Endothelial cell of umbilical vein (primary cell): ENCODE measurements around the gene SYT17. TPM values are rescaled to one million over a fixed set of nuclear protein-coding genes. Genes with fewer than 3 reads are reported as not detected.

Experiments used
- BruUV-seq: library from RNA; stranded (reverse); fragments of 400-500 nt; replicated peaks from 2 replicates; lab custom pipeline; 2021; lab: Mats Ljungman, UMichigan
- CTCF ChIA-PET: fragments of 300-600, 350-600 bp; sonication (Branson Sonifier 250); formaldehyde crosslinking; loops from one replicate; lab custom pipeline; 2021; ENCODE audit warnings: antibody characterized with exemption, inconsistent platforms; lab: Charles Lee
- POLR2A ChIA-PET: fragments of 300-600, 350-600 bp; sonication (Branson Sonifier 250); formaldehyde crosslinking; loops from one replicate; lab custom pipeline; 2021; ENCODE audit warnings: antibody characterized with exemption, inconsistent platforms; lab: Charles Lee
- DNase-seq: peaks from one replicate; pipeline ENCODE4 v3.0.0-alpha.2; 2011; ENCODE audit warnings: low read depth, low spot score
- FAIRE-seq: peaks from 2 replicates; lab custom pipeline; 2011; peaks lifted over from hg19 to GRCh38; lab: Jason Lieb, UNC
- H2AFZ ChIP-seq: 2 replicates; pipeline ENCODE4 v1.6.0; 2012; ENCODE audit warnings: low read depth, low read length, control low read depth, inconsistent platforms
- H3K27ac ChIP-seq: 2 replicates; pipeline ENCODE4 v1.5.1; 2011; ENCODE audit warnings: low read depth, mild to moderate bottlenecking, control low read depth, low read length, moderate library complexity; ENCODE audit not compliant: insufficient read depth
- H3K27me3 ChIP-seq, 2 experiments: 2 replicates each; pipeline versions ENCODE4 v1.6.0 to v1.6.1; 2011; ENCODE audit warnings: low read length in 2 of 2, mixed read lengths in 1 of 2; ENCODE audit not compliant: control insufficient read depth in 2 of 2, insufficient read depth in 2 of 2
- H3K36me3 ChIP-seq, 2 experiments: 2 replicates in 1 of 2; 3 replicates in 1 of 2; pipeline ENCODE4 v1.5.1; 2011; ENCODE audit warnings: low read length in 2 of 2, mild to moderate bottlenecking in 1 of 2, moderate library complexity in 1 of 2; ENCODE audit not compliant: control insufficient read depth in 2 of 2, insufficient read depth in 2 of 2; ENCODE audit errors: extremely low read depth in 1 of 2
- H3K4me1 ChIP-seq: 3 replicates; pipeline ENCODE4 v1.5.1; 2011; ENCODE audit warnings: mild to moderate bottlenecking, low read length; ENCODE audit not compliant: control insufficient read depth, insufficient read depth; ENCODE audit errors: extremely low read depth
- H3K4me2 ChIP-seq: 2 replicates; pipeline ENCODE4 v1.6.1; 2011; ENCODE audit warnings: low read length, control low read depth, mixed read lengths; ENCODE audit not compliant: insufficient read depth
- H3K4me3 ChIP-seq, 3 experiments: fragments of 200-600 bp in 1 of 3; sonication (generic), shearing (Covaris generic) in 1 of 3; replicated peaks in 1 of 3; 2 replicates each; pipeline ENCODE4 v1.5.1; 2011 to 2016; ENCODE audit warnings: control low read depth in 3 of 3, low read length in 3 of 3, mild to moderate bottlenecking in 2 of 3, inconsistent platforms in 1 of 3, low read depth in 1 of 3, moderate library complexity in 1 of 3; ENCODE audit not compliant: insufficient read depth in 1 of 3
- H3K79me2 ChIP-seq: 2 replicates; pipeline ENCODE4 v1.6.0; 2012; ENCODE audit warnings: low read length, inconsistent platforms; ENCODE audit not compliant: control insufficient read depth, insufficient read depth
- H3K9ac ChIP-seq: replicated peaks from 2 replicates; pipeline ENCODE3; 2011; ENCODE audit warnings: low read length, control low read depth; ENCODE audit not compliant: insufficient read depth; ENCODE audit errors: extremely low read depth
- H3K9me1 ChIP-seq: replicated peaks from 3 replicates; pipeline ENCODE4 v1.6.0; 2011; ENCODE audit warnings: mild to moderate bottlenecking, low read length; ENCODE audit not compliant: control insufficient read depth, insufficient read depth; ENCODE audit errors: extremely low read depth
- H3K9me3 ChIP-seq: replicated peaks from 2 replicates; pipeline ENCODE4 v1.5.1; 2012; ENCODE audit warnings: low read length, inconsistent platforms; ENCODE audit not compliant: control insufficient read depth, insufficient read depth
- H4K20me1 ChIP-seq: replicated peaks from 2 replicates; pipeline ENCODE3; 2011; ENCODE audit warnings: mild to moderate bottlenecking, low read length; ENCODE audit not compliant: control insufficient read depth, insufficient read depth; ENCODE audit errors: extremely low read depth
- CTCF ChIP-seq, 2 donors: IDR thresholded peaks; 1 replicate in 1 of 2; 2 replicates in 1 of 2; pipeline ENCODE4 v1.5.1; 2011; ENCODE audit warnings: low read length in 2 of 2, mild to moderate bottlenecking in 2 of 2, moderate library complexity in 2 of 2, control low read depth in 1 of 2, inconsistent platforms in 1 of 2, low read depth in 1 of 2; ENCODE audit not compliant: insufficient read depth in 1 of 2; ENCODE audit errors: extremely low read depth in 1 of 2
- EZH2 ChIP-seq: IDR thresholded peaks from 2 replicates; pipeline ENCODE4 v1.6.1; 2012; ENCODE audit warnings: borderline replicate concordance, low read depth, mild to moderate bottlenecking, moderate library complexity, low read length, inconsistent platforms; ENCODE audit not compliant: severe bottlenecking
- FOS ChIP-seq: IDR thresholded peaks from 2 replicates; pipeline ENCODE4 v1.6.1; 2011; ENCODE audit warnings: mild to moderate bottlenecking, low read length, moderate library complexity, borderline replicate concordance; ENCODE audit not compliant: insufficient read depth
- GATA2 ChIP-seq: IDR thresholded peaks from 2 replicates; pipeline ENCODE4 v1.7.0; 2011; ENCODE audit warnings: low read depth, mild to moderate bottlenecking, moderate library complexity, mixed read lengths, low read length; ENCODE audit not compliant: insufficient read length, insufficient read depth
- JUN ChIP-seq: IDR thresholded peaks from 2 replicates; pipeline ENCODE4 v1.6.1; 2011; ENCODE audit warnings: borderline replicate concordance, low read depth; ENCODE audit not compliant: insufficient read length, insufficient read depth
- MAX ChIP-seq: IDR thresholded peaks from 2 replicates; pipeline ENCODE4 v1.6.1; 2011; ENCODE audit not compliant: insufficient read depth, insufficient read length
- MYC ChIP-seq: IDR thresholded peaks from one replicate; pipeline ENCODE4 v1.6.1; 2011; ENCODE audit warnings: mild to moderate bottlenecking, low read depth, low read length
- POLR2A ChIP-seq: IDR thresholded peaks from 2 replicates; pipeline ENCODE4 v1.6.1; 2012; ENCODE audit warnings: low read depth, mild to moderate bottlenecking, control low read depth, low read length
- POLR2AphosphoS5 ChIP-seq: IDR thresholded peaks from 2 replicates; pipeline ENCODE4 v1.6.1; 2012; ENCODE audit warnings: low read depth, mild to moderate bottlenecking, control low read depth, low read length, moderate library complexity; ENCODE audit not compliant: insufficient read depth
- dilution Hi-C: fragments of 300-500 bp; cut with MboI; formaldehyde crosslinking; loops from one replicate; pipeline ENCODE4 v1.15.0; 2019; ENCODE audit warnings: low sequenced_read_pairs; ENCODE audit not compliant: extremely low pct_ligation_motif_present
- intact Hi-C: fragments of 100-400 bp; cut with micrococcal nuclease; formaldehyde crosslinking; loops from one replicate; pipeline ENCODE4 v1.10.0; 2022
- polyA plus RNA-seq, 4 experiments: library from polyadenylated mRNA; depleted of rRNA in 3 of 4; stranded (reverse) in 3 of 4; unstranded in 1 of 4; fragments of >200 nt; gene quantifications; 2 replicates each; pipeline versions ENCODE4 v1.2.1 to v1.2.3, GENCODE V29; 2011 to 2012; ENCODE audit warnings: missing spikeins in 1 of 4
- total RNA-seq: library from RNA; stranded (reverse); gene quantifications from 2 replicates; pipeline ENCODE4 v1.2.3, GENCODE V29; 2021

SYT17 gene
- total and polyA plus RNA-seq, 2 donors (not counting 3 experiments of a cell fraction or from before 2014, with no cell fraction given) = 1.9 to 4.2 TPM

GRCh38 chr16:19281246-19281645, 113.2 kb downstream of the SYT17 start:
- FAIRE-seq (no peak), DNase-seq (no peak)
- POLR2A ChIA-PET = no interaction called here
- H3K9me3 ChIP-seq = no peaks in the 10 kb centered on the region
- no peaks in the 10 kb centered on the region for H3K27me3 ChIP-seq
- H2AFZ ChIP-seq = no peak overlapping the region
- intact Hi-C loops = no loop called here
- CTCF ChIA-PET = no interaction called here
- TF ChIP-seq EZH2 (no peak), POLR2AphosphoS5 (no peak), JUN (no peak), MYC (no peak), POLR2A (no peak), MAX (no peak), FOS (no peak), CTCF (IDR thresholded peaks at IDR 0.05; ENCODE audit: extremely low read depth in 1 of 2, insufficient read depth in 1 of 2, low read depth in 1 of 2, low read length in 2 of 2) (no peak), GATA2 (no peak)
- no peaks in the 10 kb centered on the region for H3K36me3 ChIP-seq
- H3K4me2 ChIP-seq = no peak overlapping the region
- no peaks in the 10 kb centered on the region for H3K79me2 ChIP-seq
- no peak overlapping the region for H3K27ac ChIP-seq
- H3K4me1 ChIP-seq = no peaks in the 10 kb centered on the region
- no peaks in the 10 kb centered on the region for H4K20me1 ChIP-seq
- dilution Hi-C loops = no loop called here
- no peak overlapping the region for H3K9ac ChIP-seq
- H3K9me1 ChIP-seq = no peaks in the 10 kb centered on the region
- no TSS peak for BruUV-seq
- no peak overlapping the region for H3K4me3 ChIP-seq
